Measurements from ENCODE around the gene TNFRSF21. TPM values are rescaled to one million over a fixed set of nuclear protein-coding genes. Genes with fewer than 3 reads are reported as not detected.
A peak's percentile ranks its signal among the peaks of the same experiment; 100 is the strongest.

Gene TNFRSF21
- polyA plus RNA-seq, 1 donor = 29.9 TPM

- DNase-seq = no peak
Measured at GRCh38 chr6:47253136-47253535, 56.6 kb downstream of the TNFRSF21 start.

GRCh38 chr6:47252633-47253032 is 57.1 kb downstream of the TNFRSF21 start:
- no peak for DNase-seq

GRCh38 chr6:47251396-47251795 is 58.3 kb downstream of the TNFRSF21 start:
- no peak for DNase-seq

GRCh38 chr6:47250302-47250701 is 59.4 kb downstream of the TNFRSF21 start:
- no peak for DNase-seq

GRCh38 chr6:47248446-47248845 is 61.3 kb downstream of the TNFRSF21 start:
- no peak for DNase-seq

- peak; percentile 27 for DNase-seq
Measured at GRCh38 chr6:47247227-47247797, 62.4 kb downstream of the TNFRSF21 start.

GRCh38 chr6:47246551-47246950 is 63.2 kb downstream of the TNFRSF21 start:
- DNase-seq = no peak

- DNase-seq = no peak
Measured at GRCh38 chr6:47245745-47246371, 63.8 kb downstream of the TNFRSF21 start.

GRCh38 chr6:47242483-47243386 is 67.0 kb downstream of the TNFRSF21 start:
- DNase-seq = peak; percentile 79

- no peak for DNase-seq
Measured at GRCh38 chr6:47241742-47242482, 67.8 kb downstream of the TNFRSF21 start.

GRCh38 chr6:47240277-47240890 is 69.3 kb downstream of the TNFRSF21 start:
- DNase-seq = no peak

- DNase-seq = no peak
Measured at GRCh38 chr6:47239546-47239945, 70.2 kb downstream of the TNFRSF21 start.

- DNase-seq = no peak
Measured at GRCh38 chr6:47238456-47238995, 71.2 kb downstream of the TNFRSF21 start.

GRCh38 chr6:47237196-47237595 is 72.5 kb downstream of the TNFRSF21 start:
- no peak for DNase-seq

GRCh38 chr6:47235964-47236760 is 73.5 kb downstream of the TNFRSF21 start:
- no peak for DNase-seq

GRCh38 chr6:47235421-47235820 is 74.3 kb downstream of the TNFRSF21 start:
- no peak for DNase-seq

GRCh38 chr6:47234266-47234933 is 75.3 kb downstream of the TNFRSF21 start:
- DNase-seq = no peak

- no peak for DNase-seq
Measured at GRCh38 chr6:47231151-47231550, 78.6 kb downstream of the TNFRSF21 start.

GRCh38 chr6:47230579-47230978 is 79.1 kb downstream of the TNFRSF21 start:
- DNase-seq = no peak

GRCh38 chr6:47229255-47229654 is 80.5 kb downstream of the TNFRSF21 start:
- no peak for DNase-seq

Data from left kidney (tissue), 2 donors.